ENCODE measurements around the gene AMACR. TPM values are rescaled to one million over a fixed set of nuclear protein-coding genes. Genes with fewer than 3 reads are reported as not detected.

The AMACR gene
- total and polyA plus RNA-seq, 2 of the 13 experiments (the other 11 are each of a cell fraction or from before 2014, with no cell fraction given): 8.9 to 19.7 TPM

GRCh38 chr5:34054400-34054729, 46.5 kb upstream of the AMACR start:
- intact Hi-C loops (cut with micrococcal nuclease; ENCODE audit: unreplicated experiment) (no loop called here), in situ Hi-C loops (cut with HindIII; ENCODE audit: extremely low pct_ligation_motif_present, low pct_unique_long_range_greater_than_20kb) (no loop called here)
- H3K9me3 ChIP-seq (ENCODE audit: low read length): no peaks in the 10 kb centered on the region
- no TSS peak for BruUV-seq (replicated peaks)
- H3K9ac ChIP-seq (ENCODE audit: insufficient read depth, low read depth, low read length): no peak overlapping the region
- no peak for FAIRE-seq
- H3K4me1 ChIP-seq (ENCODE audit: insufficient read depth, low read length): no peaks in the 10 kb centered on the region
- ChIA-PET CTCF (ENCODE audit: low intra/inter-chr PET ratio, low total read pairs) (no interaction called here), POLR2A (no interaction called here)
- DNase-seq (ENCODE audit: low spot score): no peak
- no peaks in the 10 kb centered on the region for H3K79me2 ChIP-seq (ENCODE audit: insufficient read depth, low read length)
- TF ChIP-seq, protein P1, sequence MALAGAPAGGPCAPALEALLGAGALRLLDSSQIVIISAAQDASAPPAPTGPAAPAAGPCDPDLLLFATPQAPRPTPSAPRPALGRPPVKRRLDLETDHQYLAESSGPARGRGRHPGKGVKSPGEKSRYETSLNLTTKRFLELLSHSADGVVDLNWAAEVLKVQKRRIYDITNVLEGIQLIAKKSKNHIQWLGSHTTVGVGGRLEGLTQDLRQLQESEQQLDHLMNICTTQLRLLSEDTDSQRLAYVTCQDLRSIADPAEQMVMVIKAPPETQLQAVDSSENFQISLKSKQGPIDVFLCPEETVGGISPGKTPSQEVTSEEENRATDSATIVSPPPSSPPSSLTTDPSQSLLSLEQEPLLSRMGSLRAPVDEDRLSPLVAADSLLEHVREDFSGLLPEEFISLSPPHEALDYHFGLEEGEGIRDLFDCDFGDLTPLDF (CRISPR knock-in tag; IDR thresholded peaks at IDR 0.05): no peak
- no peak for TF ChIP-seq CBX1 (IDR thresholded peaks at IDR 0.05; ENCODE audit: low read depth)
- TF ChIP-seq HNF1A (IDR thresholded peaks at IDR 0.05; ENCODE audit: low read depth): no peak
- TF ChIP-seq HNF1A (CRISPR knock-in tag; IDR thresholded peaks at IDR 0.05; ENCODE audit: borderline replicate concordance): no peak
- TF ChIP-seq NFRKB (IDR thresholded peaks at IDR 0.05): no peak
- TF ChIP-seq ZNF331 (CRISPR knock-in tag; IDR thresholded peaks at IDR 0.05): no peak
- no peak for TF ChIP-seq JUND (CRISPR knock-in tag; IDR thresholded peaks at IDR 0.05)
- TF ChIP-seq, protein P2, sequence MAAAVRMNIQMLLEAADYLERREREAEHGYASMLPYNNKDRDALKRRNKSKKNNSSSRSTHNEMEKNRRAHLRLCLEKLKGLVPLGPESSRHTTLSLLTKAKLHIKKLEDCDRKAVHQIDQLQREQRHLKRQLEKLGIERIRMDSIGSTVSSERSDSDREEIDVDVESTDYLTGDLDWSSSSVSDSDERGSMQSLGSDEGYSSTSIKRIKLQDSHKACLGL (CRISPR knock-in tag; IDR thresholded peaks at IDR 0.05): no peak
- no peak for TF ChIP-seq TBX2 (CRISPR knock-in tag; IDR thresholded peaks at IDR 0.05; ENCODE audit: borderline replicate concordance)
- TF ChIP-seq, protein P3, sequence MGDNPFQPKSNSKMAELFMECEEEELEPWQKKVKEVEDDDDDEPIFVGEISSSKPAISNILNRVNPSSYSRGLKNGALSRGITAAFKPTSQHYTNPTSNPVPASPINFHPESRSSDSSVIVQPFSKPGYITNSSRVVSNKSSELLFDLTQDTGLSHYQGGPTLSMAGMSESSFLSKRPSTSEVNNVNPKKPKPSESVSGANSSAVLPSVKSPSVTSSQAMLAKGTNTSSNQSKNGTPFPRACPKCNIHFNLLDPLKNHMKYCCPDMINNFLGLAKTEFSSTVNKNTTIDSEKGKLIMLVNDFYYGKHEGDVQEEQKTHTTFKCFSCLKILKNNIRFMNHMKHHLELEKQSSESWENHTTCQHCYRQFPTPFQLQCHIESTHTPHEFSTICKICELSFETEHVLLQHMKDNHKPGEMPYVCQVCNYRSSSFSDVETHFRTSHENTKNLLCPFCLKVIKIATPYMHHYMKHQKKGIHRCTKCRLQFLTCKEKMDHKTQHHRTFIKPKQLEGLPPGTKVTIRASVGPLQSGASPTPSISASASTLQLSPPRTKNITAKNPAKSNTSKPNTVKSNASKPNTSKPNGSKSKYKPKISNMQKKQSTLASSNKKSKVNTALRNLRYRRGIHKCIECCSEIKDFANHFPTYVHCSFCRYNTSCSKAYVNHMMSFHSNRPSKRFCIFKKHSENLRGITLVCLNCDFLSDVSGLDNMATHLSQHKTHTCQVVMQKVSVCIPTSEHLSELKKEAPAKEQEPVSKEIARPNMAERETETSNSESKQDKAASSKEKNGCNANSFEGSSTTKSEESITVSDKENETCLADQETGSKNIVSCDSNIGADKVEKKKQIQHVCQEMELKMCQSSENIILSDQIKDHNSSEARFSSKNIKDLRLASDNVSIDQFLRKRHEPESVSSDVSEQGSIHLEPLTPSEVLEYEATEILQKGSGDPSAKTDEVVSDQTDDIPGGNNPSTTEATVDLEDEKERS (CRISPR knock-in tag; IDR thresholded peaks at IDR 0.05): no peak
- H3K36me3 ChIP-seq (replicated peaks in 1 of 2; ENCODE audit: control insufficient read depth in 1 of 2, insufficient read depth in 2 of 2, low read length in 2 of 2): peaks cover 6 to 9% of the 10 kb centered on the region in 2 experiments; a peak in 4 of 5 replicates
- H2AFZ ChIP-seq (ENCODE audit: low read length): no peak overlapping the region
- WGBS (ENCODE audit: low lambda C conversion rate): 94% methylated on average over 1 of the region's 1 CpG
- no peak overlapping the region for H3K27ac ChIP-seq (ENCODE audit: extremely low read length, insufficient read depth, low read length)
- ATAC-seq: no peak
- H3K4me2 ChIP-seq (ENCODE audit: low read depth, low read length): no peak overlapping the region
- no peaks in the 10 kb centered on the region for H4K20me1 ChIP-seq (ENCODE audit: insufficient read depth, low read length)
- H3K4me3 ChIP-seq (replicated peaks in 1 of 3; ENCODE audit: insufficient read depth in 1 of 3, low read depth in 2 of 3, low read length in 3 of 3): no peak overlapping the region
- no peaks in the 10 kb centered on the region; a peak in 1 of 5 replicates for H3K27me3 ChIP-seq (ENCODE audit: control insufficient read depth in 1 of 2, insufficient read depth in 2 of 2, low read length in 2 of 2)
